GM18867 (cell line): ENCODE data around the gene CDK6.

Experiments used
- ATAC-seq: cut with Tn5 transposase; IDR thresholded peaks from one replicate; pipeline ENCODE4 v1.9.1; 2021; ENCODE audit warnings: mild to moderate bottlenecking, moderate library complexity; ENCODE audit not compliant: unreplicated experiment

Gene CDK6

GRCh38 chr7:92685136-92686042 is 151.0 kb downstream of the CDK6 start:
- ATAC-seq = no peak

GRCh38 chr7:92684274-92684673 is 152.1 kb downstream of the CDK6 start:
- no peak for ATAC-seq

- ATAC-seq = no peak
Observed at GRCh38 chr7:92682903-92683539, 153.4 kb downstream of the CDK6 start.

- ATAC-seq = no peak
Observed at GRCh38 chr7:92682330-92682729, 154.0 kb downstream of the CDK6 start.

- no peak for ATAC-seq
Observed at GRCh38 chr7:92681633-92682032, 154.7 kb downstream of the CDK6 start.

GRCh38 chr7:92680442-92680841 is 155.9 kb downstream of the CDK6 start:
- ATAC-seq = no peak

GRCh38 chr7:92678291-92678920 is 158.0 kb downstream of the CDK6 start:
- ATAC-seq = no peak

GRCh38 chr7:92674379-92674778 is 162.0 kb downstream of the CDK6 start:
- ATAC-seq = no peak

- ATAC-seq = no peak
Observed at GRCh38 chr7:92671505-92672169, 164.7 kb downstream of the CDK6 start.

GRCh38 chr7:92670204-92670851 is 166.0 kb downstream of the CDK6 start:
- ATAC-seq = no peak

GRCh38 chr7:92669616-92670165 is 166.7 kb downstream of the CDK6 start:
- no peak for ATAC-seq

GRCh38 chr7:92668564-92668963 is 167.8 kb downstream of the CDK6 start:
- ATAC-seq = no peak

- no peak for ATAC-seq
Observed at GRCh38 chr7:92667816-92668535, 168.4 kb downstream of the CDK6 start.

- no peak for ATAC-seq
Observed at GRCh38 chr7:92665926-92666325, 170.4 kb downstream of the CDK6 start.

GRCh38 chr7:92661651-92662050 is 174.7 kb downstream of the CDK6 start:
- ATAC-seq = no peak

GRCh38 chr7:92658671-92659070 is 177.7 kb downstream of the CDK6 start:
- no peak for ATAC-seq

- no peak for ATAC-seq
Observed at GRCh38 chr7:92657391-92657790, 179.0 kb downstream of the CDK6 start.

- no peak for ATAC-seq
Observed at GRCh38 chr7:92656121-92656520, 180.3 kb downstream of the CDK6 start.

GRCh38 chr7:92655346-92655884 is 181.0 kb downstream of the CDK6 start:
- no peak for ATAC-seq

- ATAC-seq = no peak
Observed at GRCh38 chr7:92653136-92653535, 183.2 kb downstream of the CDK6 start.
